MCF 10A (cell line): Measurements from ENCODE around the gene MPP1. TPM values are rescaled to one million over a fixed set of nuclear protein-coding genes. Genes with fewer than 3 reads are reported as not detected.

Experiments used
- BruUV-seq: library from RNA; stranded (reverse); fragments of 400-500 nt; replicated peaks from 2 replicates; lab custom pipeline; 2021; lab: Mats Ljungman, UMichigan
- CTCF ChIA-PET: fragments of 300-600 bp; sonication (Branson Sonifier 250); formaldehyde crosslinking; extraction: SDS; loops from one replicate; lab custom pipeline; 2021; ENCODE audit warnings: antibody characterized with exemption, inconsistent platforms; lab: Yijun Ruan, JAX
- POLR2A ChIA-PET: fragments of 300-600, 350-650 bp; sonication (Branson Sonifier 250); formaldehyde crosslinking; extraction: SDS; loops from one replicate; lab custom pipeline; 2020; ENCODE audit warnings: antibody characterized with exemption, inconsistent platforms; lab: Yijun Ruan, JAX
- DNase-seq: peaks from one replicate; pipeline ENCODE4 v3.0.0-alpha.2; 2018; ENCODE audit not compliant: unreplicated experiment
- H3K27ac Mint-ChIP-seq: one replicate; pipeline ENCODE4 v1.8.0; 2022; ENCODE audit warnings: mild to moderate bottlenecking, low read depth, mixed read lengths; ENCODE audit not compliant: unreplicated experiment
- H3K27me3 Mint-ChIP-seq: one replicate; pipeline ENCODE4 v1.8.0; 2022; ENCODE audit warnings: mixed read lengths; ENCODE audit not compliant: insufficient read depth, unreplicated experiment
- H3K36me3 Mint-ChIP-seq: one replicate; pipeline ENCODE4 v1.8.0; 2022; ENCODE audit warnings: mild to moderate bottlenecking, moderate library complexity, mixed read lengths; ENCODE audit not compliant: insufficient read depth, unreplicated experiment
- H3K4me1 Mint-ChIP-seq: one replicate; pipeline ENCODE4 v1.8.0; 2022; ENCODE audit warnings: mixed read lengths; ENCODE audit not compliant: insufficient read depth, unreplicated experiment
- H3K4me3 Mint-ChIP-seq: one replicate; pipeline ENCODE4 v1.8.0; 2022; ENCODE audit warnings: mild to moderate bottlenecking, moderate library complexity, mixed read lengths; ENCODE audit not compliant: unreplicated experiment
- H3K9me3 Mint-ChIP-seq: one replicate; pipeline ENCODE4 v1.8.0; 2022; ENCODE audit warnings: mixed read lengths; ENCODE audit not compliant: unreplicated experiment
- intact Hi-C: fragments of 100-400 bp; cut with micrococcal nuclease; formaldehyde crosslinking; loops from 2 replicates; pipeline ENCODE4 v1.14.1; 2022
- total RNA-seq: library from RNA; stranded (reverse); gene quantifications from 2 replicates; pipeline ENCODE4 v1.2.3, GENCODE V29; 2022
- TF ChIP-seq, protein P1 (sequence below): fragments of 200-600 bp; IDR thresholded peaks from one replicate; pipeline ENCODE4 v1.8.0; 2022; ENCODE audit warnings: antibody characterized with exemption, mild to moderate bottlenecking; ENCODE audit not compliant: unreplicated experiment

MPP1 gene
- total RNA-seq, 1 experiment from 2014 or later = 11.8 TPM

- H3K4me3 Mint-ChIP-seq = peak overlapping the region; percentile 46
- DNase-seq = peak; percentile 86
- peaks cover 73% of the 10 kb centered on the region for H3K4me1 Mint-ChIP-seq
- ChIA-PET POLR2A (interaction anchor here (0.6 to 3.8 kb wide), 11 partner anchors 8 to 195 kb away, joined by 3 to 26 read pairs (median 4); partner anchors contain the start of genes DKC1 and GAB3), CTCF (interaction anchor here (0.6 to 1.5 kb wide), 5 partner anchors 13 to 51 kb away, joined by 3 to 10 read pairs (median 4); no protein-coding TSS in a partner anchor)
- TF ChIP-seq, protein P1, sequence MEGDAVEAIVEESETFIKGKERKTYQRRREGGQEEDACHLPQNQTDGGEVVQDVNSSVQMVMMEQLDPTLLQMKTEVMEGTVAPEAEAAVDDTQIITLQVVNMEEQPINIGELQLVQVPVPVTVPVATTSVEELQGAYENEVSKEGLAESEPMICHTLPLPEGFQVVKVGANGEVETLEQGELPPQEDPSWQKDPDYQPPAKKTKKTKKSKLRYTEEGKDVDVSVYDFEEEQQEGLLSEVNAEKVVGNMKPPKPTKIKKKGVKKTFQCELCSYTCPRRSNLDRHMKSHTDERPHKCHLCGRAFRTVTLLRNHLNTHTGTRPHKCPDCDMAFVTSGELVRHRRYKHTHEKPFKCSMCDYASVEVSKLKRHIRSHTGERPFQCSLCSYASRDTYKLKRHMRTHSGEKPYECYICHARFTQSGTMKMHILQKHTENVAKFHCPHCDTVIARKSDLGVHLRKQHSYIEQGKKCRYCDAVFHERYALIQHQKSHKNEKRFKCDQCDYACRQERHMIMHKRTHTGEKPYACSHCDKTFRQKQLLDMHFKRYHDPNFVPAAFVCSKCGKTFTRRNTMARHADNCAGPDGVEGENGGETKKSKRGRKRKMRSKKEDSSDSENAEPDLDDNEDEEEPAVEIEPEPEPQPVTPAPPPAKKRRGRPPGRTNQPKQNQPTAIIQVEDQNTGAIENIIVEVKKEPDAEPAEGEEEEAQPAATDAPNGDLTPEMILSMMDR = no peak
- intact Hi-C loops = no loop called here
- H3K9me3 Mint-ChIP-seq = no peaks in the 10 kb centered on the region
- no TSS peak for BruUV-seq
- H3K36me3 Mint-ChIP-seq = no peaks in the 10 kb centered on the region
- peak overlapping the region; percentile 84 for H3K27ac Mint-ChIP-seq
- H3K27me3 Mint-ChIP-seq = no peaks in the 10 kb centered on the region
Observed at GRCh38 chrX:154735695-154736393, 69.4 kb downstream of the MPP1 start.

DNA sequence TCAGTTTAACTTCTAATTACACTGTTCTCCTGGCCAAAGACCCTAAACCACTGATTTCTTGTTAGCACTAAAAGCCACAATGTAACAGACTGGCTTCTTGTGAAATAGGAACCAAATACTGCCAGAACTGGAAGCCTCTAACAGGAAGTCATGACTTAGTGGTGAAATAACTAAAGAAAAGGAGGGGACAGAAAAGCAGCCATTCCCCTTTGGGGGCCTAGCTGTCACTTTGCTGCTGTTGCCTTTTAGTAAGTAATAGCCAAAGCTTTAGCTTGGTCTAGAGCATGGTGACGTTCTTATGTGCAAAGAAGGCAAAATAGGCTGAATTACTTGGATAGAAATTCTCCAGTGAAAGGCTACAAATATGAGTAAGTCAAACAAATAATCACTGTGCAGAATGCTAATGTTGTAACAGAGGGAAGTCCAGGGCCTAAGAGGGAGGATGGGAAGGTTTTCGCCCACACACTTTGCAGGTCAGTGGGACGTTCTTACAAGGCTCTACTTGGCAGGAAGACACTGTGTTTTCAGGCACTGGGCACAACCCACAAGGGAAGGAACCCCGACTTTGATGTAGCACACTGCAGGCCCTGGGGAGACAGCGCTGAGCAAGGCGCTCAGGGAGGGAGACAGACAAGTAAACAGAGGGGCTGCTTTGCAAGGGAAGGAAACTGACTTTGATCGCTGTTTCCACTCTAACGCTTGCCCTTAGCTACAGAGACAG lies 71.1 kb downstream of the MPP1 start:
- Mint-ChIP-seq H3K4me1 (peaks cover 89% of the 10 kb centered on the region), H3K4me3 (peak overlapping the region; percentile 12), H3K27me3 (no peaks in the 10 kb centered on the region), H3K36me3 (no peaks in the 10 kb centered on the region), H3K9me3 (no peaks in the 10 kb centered on the region), H3K27ac (peak overlapping the region; percentile 77)
- DNase-seq = peak; percentile 89
- TF ChIP-seq, protein P1 = no peak
- BruUV-seq = TSS peak; percentile 41
- ChIA-PET POLR2A (interaction anchor here (0.5 to 3.0 kb wide), 11 partner anchors 9 to 362 kb away, joined by 3 to 18 read pairs (median 3); partner anchors contain the start of genes EMD and GAB3), CTCF (interaction anchor here (0.8 to 1.0 kb wide), 2 partner anchors 13 to 92 kb away, joined by 3 read pairs; no protein-coding TSS in a partner anchor)
- intact Hi-C loops = no loop called here

GRCh38 chrX:154733066-154733425 lies 72.2 kb downstream of the MPP1 start:
- Mint-ChIP-seq H3K4me3 (no peak overlapping the region), H3K27ac (peak overlapping the region; percentile 77), H3K9me3 (no peaks in the 10 kb centered on the region), H3K4me1 (peaks cover 93% of the 10 kb centered on the region), H3K36me3 (no peaks in the 10 kb centered on the region), H3K27me3 (no peaks in the 10 kb centered on the region)
- no TSS peak for BruUV-seq
- TF ChIP-seq, protein P1 = no peak
- POLR2A ChIA-PET = interaction anchor here (1.0 to 3.0 kb wide), 5 partner anchors 8 to 127 kb away, joined by 3 to 18 read pairs (median 3); no protein-coding TSS in a partner anchor
- intact Hi-C loops = no loop called here
- CTCF ChIA-PET = interaction anchor here (5.2 to 6.1 kb wide), 2 partner anchors 15 kb away, joined by 35 to 62 read pairs; no protein-coding TSS in a partner anchor
- DNase-seq = no peak
